GM18508 (cell line): ENCODE results near the gene OR2AT4.
A peak's percentile ranks its signal among the peaks of the same experiment; 100 is the strongest.
"Not testable (repeated sequence)": the region's sequence is repeated elsewhere in the genome, so short reads cannot be mapped to it uniquely, and the experiment has no call there.

ENCODE experiments used
- ATAC-seq: cut with Tn5 transposase; IDR thresholded peaks from one replicate; pipeline ENCODE4 v1.9.1; 2021; ENCODE audit warnings: moderate number of reproducible peaks; ENCODE audit not compliant: insufficient read depth, unreplicated experiment

OR2AT4 gene

DNA sequence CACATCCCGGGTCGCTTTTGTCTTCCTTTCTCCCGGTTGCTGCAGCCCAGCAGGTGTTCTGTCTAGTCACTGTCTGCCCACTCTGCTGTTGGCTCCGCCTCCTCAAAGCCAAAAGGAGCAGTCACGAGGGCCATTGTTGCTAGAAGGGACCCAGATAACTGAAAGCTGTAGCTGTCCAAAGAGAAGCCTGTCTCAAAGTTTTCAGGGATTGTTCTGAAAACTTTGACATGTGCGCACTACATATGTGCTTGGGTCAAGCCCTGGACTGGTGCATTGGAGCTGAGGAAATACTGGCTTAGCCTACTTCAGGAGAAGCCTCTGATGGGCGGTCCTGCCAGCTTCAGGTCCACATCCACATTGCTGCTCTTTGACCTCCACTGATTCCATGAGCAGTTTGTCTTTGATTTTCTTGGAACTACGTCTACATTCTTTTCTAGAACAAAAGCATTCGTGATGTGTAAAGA is 8.8 kb upstream of the OR2AT4 start:
- no peak for ATAC-seq

GRCh38 chr11:75103380-75104026 is 6.8 kb upstream of the OR2AT4 start:
- ATAC-seq, result no peak

DNA sequence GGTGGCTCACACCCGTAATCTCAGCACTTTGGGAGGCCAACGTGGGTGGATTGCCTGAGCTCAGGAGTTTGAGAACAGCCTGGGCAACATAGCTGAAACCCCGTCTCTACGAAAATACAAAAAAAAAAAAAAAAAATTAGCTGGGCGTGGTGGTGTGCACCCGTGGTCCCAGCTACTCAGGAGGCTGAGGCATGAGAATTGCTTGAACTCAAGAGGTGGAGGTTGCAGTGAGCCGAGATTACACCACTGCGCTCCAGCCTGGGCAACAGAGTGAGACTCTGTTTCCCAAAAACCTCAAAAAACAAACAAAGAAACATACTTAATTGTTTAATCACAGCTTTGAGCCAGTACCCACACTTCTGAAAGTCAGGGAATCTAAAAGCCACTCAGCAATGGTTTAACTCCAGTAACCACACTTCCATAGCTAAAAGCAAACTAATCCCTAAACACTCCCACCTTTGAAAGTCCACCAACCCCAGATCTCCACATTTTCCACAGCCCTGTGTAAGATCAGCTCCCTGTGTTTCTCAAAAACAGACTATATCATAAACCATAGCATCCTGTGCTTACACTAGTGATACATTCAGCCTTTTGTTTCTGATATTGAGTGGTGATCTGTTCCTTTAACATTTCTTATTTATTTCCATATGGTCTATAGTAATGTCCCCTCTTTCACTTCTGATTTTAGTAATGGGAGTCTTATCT is 4.9 kb upstream of the OR2AT4 start:
- no peak for ATAC-seq

- peak; percentile 89 for ATAC-seq
These were observed 3.6 kb upstream of the OR2AT4 start for GRCh38 chr11:75100314-75100713.

DNA sequence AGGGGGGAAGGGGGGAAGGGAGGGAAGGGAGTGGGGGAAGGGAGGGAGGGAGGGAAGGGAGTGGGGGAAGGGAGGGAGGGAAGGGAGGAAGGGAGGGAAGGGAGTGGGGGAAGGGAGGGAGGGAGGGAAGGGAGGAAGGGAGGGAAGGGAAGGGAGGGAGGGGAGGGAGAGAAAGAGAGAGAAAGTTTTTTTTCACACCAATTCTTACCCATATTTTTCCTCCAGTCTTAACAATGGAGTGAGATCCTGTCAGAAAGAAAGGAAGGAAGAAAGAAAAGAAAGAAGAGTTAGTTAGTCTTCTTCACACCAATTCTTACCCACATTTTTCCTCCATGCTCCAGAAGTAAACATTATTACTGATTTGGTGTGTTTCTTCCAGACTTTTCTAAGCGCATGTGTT is 3.0 kb upstream of the OR2AT4 start:
- no peak for ATAC-seq

GRCh38 chr11:75098835-75099439 is 2.3 kb upstream of the OR2AT4 start:
- not testable (repeated sequence) for ATAC-seq

GRCh38 chr11:75098181-75098580 is 1.5 kb upstream of the OR2AT4 start:
- not testable (repeated sequence) for ATAC-seq

GRCh38 chr11:75097173-75097557 is 489 bp upstream of the OR2AT4 start:
- no peak for ATAC-seq

DNA sequence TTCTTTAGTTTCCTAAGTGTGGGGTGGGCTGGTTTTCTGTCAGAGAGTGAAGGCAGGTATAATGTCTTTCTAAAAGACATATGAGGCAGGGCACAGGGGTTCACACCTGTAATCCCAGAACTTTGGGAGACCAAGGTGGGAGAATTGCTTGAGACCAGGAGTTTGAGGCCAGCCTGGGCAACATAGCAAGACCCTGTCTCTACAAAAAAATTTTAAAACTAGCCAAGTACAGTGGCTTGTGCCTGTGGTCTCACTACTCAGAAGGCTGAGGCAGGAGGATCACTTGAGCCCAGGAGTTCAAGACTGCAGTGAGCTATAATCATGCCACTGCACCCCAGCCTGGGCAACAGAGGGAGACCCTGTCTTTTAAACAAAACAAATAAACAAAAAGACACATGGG is 2.3 kb downstream of the OR2AT4 start:
- not testable (repeated sequence) for ATAC-seq

DNA sequence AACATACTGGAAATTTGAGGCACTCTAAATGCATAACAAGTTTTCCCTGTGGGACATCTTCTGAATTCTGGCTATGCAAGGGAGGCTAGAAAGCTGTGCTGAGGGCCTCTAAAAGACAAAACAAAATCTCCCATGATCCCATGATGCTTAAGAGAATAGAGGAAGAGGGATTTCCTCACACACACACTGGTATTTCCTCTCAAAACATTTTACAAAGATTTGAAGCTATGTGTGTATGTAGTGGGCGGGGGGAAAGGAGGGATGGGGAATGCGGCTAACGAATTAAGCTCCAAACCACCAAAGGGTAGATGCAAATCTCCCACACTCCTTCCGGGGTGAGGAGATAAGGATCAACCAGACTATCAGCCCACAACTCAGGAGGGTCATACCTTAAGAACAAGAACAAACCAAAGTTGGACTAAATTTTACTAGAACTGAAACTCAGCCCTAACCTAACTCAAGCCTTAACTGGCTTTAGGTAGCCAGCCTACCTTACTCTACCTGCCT is 6.0 kb downstream of the OR2AT4 start:
- no peak for ATAC-seq

GRCh38 chr11:75087319-75088305 is 9.1 kb downstream of the OR2AT4 start:
- no peak for ATAC-seq

GRCh38 chr11:75084883-75085282 is 11.8 kb downstream of the OR2AT4 start:
- no peak for ATAC-seq

DNA sequence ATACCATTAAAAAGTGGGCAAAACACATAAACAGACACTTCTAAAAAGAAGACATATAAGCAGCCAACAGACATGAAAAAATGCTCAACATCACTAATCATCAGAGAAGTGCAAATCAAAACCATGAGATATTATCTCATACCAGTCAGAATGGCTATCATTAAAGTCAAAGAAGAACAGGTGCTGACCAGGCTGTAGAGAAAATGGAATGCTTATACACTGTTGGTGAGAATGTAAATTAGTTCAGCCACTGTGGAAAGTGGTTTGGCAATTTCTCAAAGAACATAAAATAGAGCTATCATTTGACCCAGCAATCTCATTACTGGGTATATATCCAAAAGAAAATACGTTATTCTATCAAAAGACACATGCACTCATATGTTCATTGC is 13.5 kb downstream of the OR2AT4 start:
- ATAC-seq, result no peak

GRCh38 chr11:75082601-75083216 is 14.0 kb downstream of the OR2AT4 start:
- ATAC-seq, result no peak

DNA sequence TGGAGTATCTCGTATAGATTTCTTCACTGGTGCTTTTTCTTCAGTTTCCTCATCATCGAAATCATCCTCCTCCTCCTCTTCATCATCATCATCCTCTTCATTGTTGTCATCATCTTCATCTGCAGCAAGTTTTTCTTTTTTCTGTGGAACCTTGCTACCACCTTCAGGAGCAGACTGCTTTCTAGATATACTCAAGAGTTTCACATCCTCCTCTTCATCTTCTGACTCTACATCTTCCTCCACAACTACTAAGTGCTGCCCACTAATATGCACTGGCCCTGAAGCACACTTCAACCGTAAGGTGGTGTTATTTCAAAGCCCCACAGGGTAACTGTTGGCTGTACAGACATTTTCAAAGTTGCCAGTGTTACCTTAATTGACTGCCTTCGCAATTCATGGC is 17.1 kb downstream of the OR2AT4 start:
- no peak for ATAC-seq

GRCh38 chr11:75078233-75078632 is 18.4 kb downstream of the OR2AT4 start:
- ATAC-seq, result no peak

GRCh38 chr11:75077316-75077715 is 19.4 kb downstream of the OR2AT4 start:
- no peak for ATAC-seq

- no peak for ATAC-seq
These were observed 20.0 kb downstream of the OR2AT4 start for GRCh38 chr11:75076671-75077070.

- ATAC-seq, result no peak
These were observed 23.1 kb downstream of the OR2AT4 start for GRCh38 chr11:75073459-75074190.
